AG09309 (cell line): ENCODE data around the gene SETD3.

Experiments
- DNase-seq: peaks from one replicate; pipeline ENCODE4 v3.0.0-alpha.2; 2010; ENCODE audit warnings: low read depth
- H3K4me3 ChIP-seq: 2 replicates; pipeline ENCODE4 v1.5.1; 2011; ENCODE audit warnings: mild to moderate bottlenecking, low read depth, low read length, moderate library complexity; ENCODE audit not compliant: control insufficient read depth
- TF ChIP-seq, protein P1 (sequence below): IDR thresholded peaks from 2 replicates; pipeline ENCODE4 v1.5.1; 2011; ENCODE audit warnings: mild to moderate bottlenecking, low read depth, low read length, inconsistent platforms; ENCODE audit not compliant: insufficient read depth, control insufficient read depth; ENCODE audit errors: missing control alignments

Gene SETD3

DNA sequence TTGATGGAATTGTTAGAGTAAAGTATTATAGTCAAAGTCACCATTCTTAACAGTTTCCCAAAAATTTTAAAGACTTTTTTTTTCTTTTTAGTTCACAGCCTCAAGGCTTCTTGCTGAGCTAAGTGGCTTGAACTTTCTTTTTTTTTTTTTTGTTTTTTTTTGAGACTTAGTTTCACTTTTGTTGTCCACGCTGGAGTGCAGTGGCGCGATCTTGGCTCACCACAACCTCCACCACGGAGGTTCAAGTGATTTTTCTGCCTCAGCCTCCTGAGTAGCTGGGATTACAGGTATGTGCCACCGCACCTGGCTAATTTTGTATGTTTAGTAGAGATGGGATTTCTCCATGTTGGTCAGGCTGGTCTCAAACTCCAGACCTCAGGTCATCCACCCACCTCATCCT, 92.8 kb downstream of the SETD3 start:
- TF ChIP-seq, protein P1, sequence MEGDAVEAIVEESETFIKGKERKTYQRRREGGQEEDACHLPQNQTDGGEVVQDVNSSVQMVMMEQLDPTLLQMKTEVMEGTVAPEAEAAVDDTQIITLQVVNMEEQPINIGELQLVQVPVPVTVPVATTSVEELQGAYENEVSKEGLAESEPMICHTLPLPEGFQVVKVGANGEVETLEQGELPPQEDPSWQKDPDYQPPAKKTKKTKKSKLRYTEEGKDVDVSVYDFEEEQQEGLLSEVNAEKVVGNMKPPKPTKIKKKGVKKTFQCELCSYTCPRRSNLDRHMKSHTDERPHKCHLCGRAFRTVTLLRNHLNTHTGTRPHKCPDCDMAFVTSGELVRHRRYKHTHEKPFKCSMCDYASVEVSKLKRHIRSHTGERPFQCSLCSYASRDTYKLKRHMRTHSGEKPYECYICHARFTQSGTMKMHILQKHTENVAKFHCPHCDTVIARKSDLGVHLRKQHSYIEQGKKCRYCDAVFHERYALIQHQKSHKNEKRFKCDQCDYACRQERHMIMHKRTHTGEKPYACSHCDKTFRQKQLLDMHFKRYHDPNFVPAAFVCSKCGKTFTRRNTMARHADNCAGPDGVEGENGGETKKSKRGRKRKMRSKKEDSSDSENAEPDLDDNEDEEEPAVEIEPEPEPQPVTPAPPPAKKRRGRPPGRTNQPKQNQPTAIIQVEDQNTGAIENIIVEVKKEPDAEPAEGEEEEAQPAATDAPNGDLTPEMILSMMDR: no peak
- no peak for DNase-seq

DNA sequence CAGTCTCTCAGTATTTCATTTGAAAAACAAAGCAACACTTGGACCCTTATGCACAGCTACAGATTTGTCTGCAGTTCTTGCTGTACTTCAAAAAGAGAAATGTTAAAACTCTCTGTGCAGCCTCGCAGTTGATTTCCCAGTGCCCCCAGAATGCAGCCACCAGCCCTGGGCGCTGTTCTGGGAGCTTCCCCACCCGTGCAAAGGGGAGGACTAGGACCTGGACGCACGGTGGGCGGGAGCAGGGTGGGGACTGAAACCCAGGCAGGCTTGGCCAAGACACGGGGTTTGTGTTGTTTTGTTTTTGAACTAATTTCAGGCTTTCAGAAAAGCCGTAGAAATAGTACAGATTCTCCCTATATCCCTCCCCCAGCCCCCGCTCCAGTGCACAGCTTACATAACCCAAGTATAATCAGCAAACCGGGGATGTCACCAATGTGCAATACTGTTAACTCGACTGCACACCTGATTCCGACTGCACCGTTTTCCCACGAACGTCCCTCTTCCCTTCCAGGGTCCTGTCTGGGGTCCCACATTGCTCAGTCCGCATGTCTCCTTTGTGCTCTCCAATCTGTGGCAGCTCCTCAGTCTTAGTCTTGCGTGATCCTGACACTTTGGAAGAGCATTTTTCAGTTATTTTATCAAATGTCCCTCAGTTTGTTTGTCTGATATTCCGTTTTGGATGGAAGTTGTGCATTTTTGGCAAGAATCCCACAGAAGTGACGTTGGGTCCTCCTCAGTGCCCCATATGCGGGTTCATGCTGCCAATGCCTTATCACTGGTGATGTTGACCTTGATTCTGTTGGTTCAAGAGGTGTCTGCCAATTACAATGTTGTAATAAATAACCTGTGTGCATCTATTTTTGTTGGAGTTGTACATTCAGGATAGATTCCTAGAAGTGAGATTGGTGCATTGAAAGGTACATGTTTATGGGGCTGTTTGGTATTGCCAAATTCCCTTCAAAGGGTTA, 95.9 kb downstream of the SETD3 start:
- DNase-seq: no peak
- TF ChIP-seq, protein P1: no peak
- no peak overlapping the region for H3K4me3 ChIP-seq

More for the DNA sequence above, 92.8 kb downstream of the SETD3 start:
- no peak overlapping the region for H3K4me3 ChIP-seq

DNA sequence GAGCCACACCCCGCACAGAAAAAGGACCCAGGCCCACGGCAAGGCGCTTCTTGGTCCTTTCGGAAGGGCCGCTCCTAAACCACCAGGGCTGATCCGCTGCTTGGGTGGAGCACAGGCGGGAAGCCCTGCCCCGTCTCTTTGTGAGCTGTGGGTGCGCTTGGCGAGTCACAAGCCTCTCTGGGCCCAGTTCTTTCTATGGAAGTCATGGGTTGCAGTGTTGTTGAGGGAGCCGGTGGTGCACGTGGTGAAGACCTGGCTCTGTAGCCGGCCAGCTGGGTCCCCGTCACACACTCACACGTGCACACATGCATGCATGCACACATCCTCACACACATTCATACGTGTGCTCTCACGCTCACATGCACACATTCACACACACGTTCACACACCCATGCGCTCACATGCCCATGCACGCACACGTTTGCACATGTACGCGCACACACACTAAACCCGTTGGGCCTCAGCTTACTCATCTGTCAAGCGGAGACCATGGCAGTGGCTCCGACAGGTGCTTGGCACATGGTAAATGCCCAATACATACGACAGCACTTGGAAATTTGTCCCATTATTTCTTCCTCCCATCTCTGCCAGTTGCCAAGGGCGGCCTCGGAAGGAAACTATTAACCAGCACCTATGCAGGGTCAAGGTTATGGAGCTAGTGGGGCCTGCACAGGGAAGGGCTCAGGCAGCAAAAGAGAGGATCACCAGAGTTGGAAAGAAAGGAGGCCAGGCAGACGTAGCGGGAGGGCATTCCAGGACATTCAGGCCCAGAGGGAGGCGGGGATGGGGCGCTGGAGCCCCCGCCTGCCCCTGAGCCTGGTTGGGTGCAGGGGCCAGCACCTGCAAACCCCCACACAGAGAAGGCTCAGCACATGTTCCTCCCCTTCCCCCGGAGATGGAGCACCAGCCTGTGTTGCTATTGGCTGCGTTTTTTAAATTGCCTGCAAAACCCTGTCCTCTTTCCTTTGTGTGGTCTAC, 96.9 kb downstream of the SETD3 start:
- TF ChIP-seq, protein P1: no peak
- DNase-seq: no peak
- H3K4me3 ChIP-seq: no peak overlapping the region

- TF ChIP-seq, protein P1: no peak
- no peak for DNase-seq
- no peak overlapping the region for H3K4me3 ChIP-seq
Measured at GRCh38 chr14:99382781-99383471, 97.7 kb downstream of the SETD3 start.

- TF ChIP-seq, protein P1: no peak
- H3K4me3 ChIP-seq: no peak overlapping the region
- no peak for DNase-seq
Measured at GRCh38 chr14:99382071-99382470, 98.6 kb downstream of the SETD3 start.

- DNase-seq: no peak
- TF ChIP-seq, protein P1: no peak
- H3K4me3 ChIP-seq: no peak overlapping the region
Measured at GRCh38 chr14:99381688-99382060, 99.0 kb downstream of the SETD3 start.
